Mononuclear cell (primary cell): Measurements from ENCODE around the gene DUOXA1. TPM values are rescaled to one million over a fixed set of nuclear protein-coding genes. Genes with fewer than 3 reads are reported as not detected.

Experiments
- H3K27me3 ChIP-seq: 2 replicates; pipeline ENCODE4 v1.6.0; 2011; ENCODE audit warnings: low read length, control low read depth; ENCODE audit not compliant: insufficient read depth
- H3K4me1 ChIP-seq: 2 replicates; pipeline ENCODE4 v1.5.1; 2011; ENCODE audit warnings: mild to moderate bottlenecking, low read length, control low read depth; ENCODE audit not compliant: insufficient read depth
- H3K4me3 ChIP-seq: 2 replicates; pipeline ENCODE4 v1.5.1; 2011; ENCODE audit warnings: mild to moderate bottlenecking, low read length, moderate library complexity
- H3K9me3 ChIP-seq: 2 replicates; pipeline ENCODE4 v1.5.1; 2011; ENCODE audit warnings: low read depth, mild to moderate bottlenecking, control low read depth, low read length
- total RNA-seq: library from RNA; depleted of rRNA; stranded (reverse); fragments of >200 nt; gene quantifications from one replicate; pipeline ENCODE4 v1.2.3, GENCODE V29; 2012

Gene DUOXA1
- total RNA-seq: 0.31 TPM

GRCh38 chr15:45129651-45130129, at the start of gene DUOXA1, which contains the start of gene DUOX1:
Gene DUOXA1, minus strand, starts transcription at chr15:45129879. Its CDS starts 6,865 bp downstream, at chr15:45123014.
Gene DUOX1, plus strand, starts transcription at chr15:45129994. Its CDS starts 1,973 bp downstream, at chr15:45131967.
- H3K4me1 ChIP-seq: peaks cover 4% of the 10 kb centered on the region
- H3K27me3 ChIP-seq: peaks cover 67% of the 10 kb centered on the region
- no peaks in the 10 kb centered on the region for H3K9me3 ChIP-seq
- no peak within 1 kb of the TSS for H3K4me3 ChIP-seq

- peaks cover 20% of the 10 kb centered on the region for H3K4me1 ChIP-seq
- no peaks in the 10 kb centered on the region for H3K27me3 ChIP-seq
- no peaks in the 10 kb centered on the region for H3K9me3 ChIP-seq
- no peak overlapping the region for H3K4me3 ChIP-seq
These were observed 47.6 kb upstream of the DUOXA1 start for GRCh38 chr15:45177285-45177684.

GRCh38 chr15:45174577-45174976, 44.9 kb upstream of the DUOXA1 start:
- Histone ChIP-seq H3K4me3 (no peak overlapping the region), H3K9me3 (no peaks in the 10 kb centered on the region), H3K27me3 (no peaks in the 10 kb centered on the region), H3K4me1 (no peaks in the 10 kb centered on the region)

GRCh38 chr15:45174069-45174468, 44.4 kb upstream of the DUOXA1 start:
- H3K9me3 ChIP-seq: no peaks in the 10 kb centered on the region
- H3K4me1 ChIP-seq: no peaks in the 10 kb centered on the region
- H3K4me3 ChIP-seq: no peak overlapping the region
- no peaks in the 10 kb centered on the region for H3K27me3 ChIP-seq

- Histone ChIP-seq H3K9me3 (no peaks in the 10 kb centered on the region), H3K27me3 (no peaks in the 10 kb centered on the region), H3K4me1 (no peaks in the 10 kb centered on the region), H3K4me3 (no peak overlapping the region)
These were observed 42.2 kb upstream of the DUOXA1 start for GRCh38 chr15:45171912-45172311.

GRCh38 chr15:45169608-45170480, 40.2 kb upstream of the DUOXA1 start:
- Histone ChIP-seq H3K4me1 (peaks cover 15% of the 10 kb centered on the region), H3K27me3 (no peaks in the 10 kb centered on the region), H3K4me3 (no peak overlapping the region), H3K9me3 (no peaks in the 10 kb centered on the region)

GRCh38 chr15:45168751-45169551, 39.3 kb upstream of the DUOXA1 start:
- Histone ChIP-seq H3K4me1 (peaks cover 15% of the 10 kb centered on the region), H3K27me3 (no peaks in the 10 kb centered on the region), H3K4me3 (no peak overlapping the region), H3K9me3 (no peaks in the 10 kb centered on the region)

- Histone ChIP-seq H3K27me3 (no peaks in the 10 kb centered on the region), H3K9me3 (no peaks in the 10 kb centered on the region), H3K4me1 (peaks cover 15% of the 10 kb centered on the region), H3K4me3 (no peak overlapping the region)
These were observed 38.6 kb upstream of the DUOXA1 start for GRCh38 chr15:45168286-45168685.

GRCh38 chr15:45167631-45168205, 38.0 kb upstream of the DUOXA1 start:
- peak overlapping the region; percentile 80 for H3K4me3 ChIP-seq
- no peaks in the 10 kb centered on the region for H3K27me3 ChIP-seq
- peaks cover 17% of the 10 kb centered on the region for H3K4me1 ChIP-seq
- H3K9me3 ChIP-seq: no peaks in the 10 kb centered on the region

- peaks cover 19% of the 10 kb centered on the region for H3K4me1 ChIP-seq
- H3K4me3 ChIP-seq: peak overlapping the region; percentile 80
- no peaks in the 10 kb centered on the region for H3K9me3 ChIP-seq
- no peaks in the 10 kb centered on the region for H3K27me3 ChIP-seq
These were observed 37.4 kb upstream of the DUOXA1 start for GRCh38 chr15:45166834-45167630.

GRCh38 chr15:45165536-45165935, 35.9 kb upstream of the DUOXA1 start:
- Histone ChIP-seq H3K4me1 (peaks cover 19% of the 10 kb centered on the region), H3K9me3 (no peaks in the 10 kb centered on the region), H3K27me3 (no peaks in the 10 kb centered on the region), H3K4me3 (no peak overlapping the region)

GRCh38 chr15:45164914-45165313, 35.2 kb upstream of the DUOXA1 start:
- no peak overlapping the region for H3K4me3 ChIP-seq
- no peaks in the 10 kb centered on the region for H3K27me3 ChIP-seq

GRCh38 chr15:45163508-45163856, 33.8 kb upstream of the DUOXA1 start:
- Histone ChIP-seq H3K27me3 (no peaks in the 10 kb centered on the region), H3K4me1 (peaks cover 19% of the 10 kb centered on the region), H3K9me3 (no peaks in the 10 kb centered on the region), H3K4me3 (no peak overlapping the region)

More at GRCh38 chr15:45164914-45165313, 35.2 kb upstream of the DUOXA1 start:
- Histone ChIP-seq H3K9me3 (no peaks in the 10 kb centered on the region), H3K4me1 (peaks cover 19% of the 10 kb centered on the region)

- H3K4me3 ChIP-seq: no peak overlapping the region
These were observed 33.3 kb upstream of the DUOXA1 start for GRCh38 chr15:45162771-45163507.

More at GRCh38 chr15:45162771-45163507, 33.3 kb upstream of the DUOXA1 start:
- peaks cover 19% of the 10 kb centered on the region for H3K4me1 ChIP-seq
- H3K9me3 ChIP-seq: no peaks in the 10 kb centered on the region
- H3K27me3 ChIP-seq: no peaks in the 10 kb centered on the region
